ENCODE results near the gene CBY3.
"Not testable (repeated sequence)": the region's sequence is repeated elsewhere in the genome, so short reads cannot be mapped to it uniquely, and the experiment has no call there.

GRCh38 chr5:179658179-179658856 is 22.5 kb downstream of the CBY3 start:
- not testable (repeated sequence) for TF ChIP-seq REST (IDR thresholded peaks at IDR 0.05; ENCODE audit: insufficient replicate concordance, low read depth); CTCF (IDR thresholded peaks at IDR 0.05; ENCODE audit: insufficient read depth, low read length)

Measured in HL-60 (cell line).